Cardiac muscle cell (in vitro differentiated cells and primary cell): ENCODE results near the gene IFNE. TPM values are rescaled to one million over a fixed set of nuclear protein-coding genes. Genes with fewer than 3 reads are reported as not detected.

Experiments
- DNase-seq, 2 donors: peaks; one replicate each; pipeline versions ENCODE4 v3.0.0 to v3.0.0-alpha.2; 2010 to 2017; ENCODE audit warnings: low read depth in 1 of 2, low spot score in 1 of 2
- H3K27ac ChIP-seq: fragments of 200-600 bp; sonication (generic); 2 replicates; pipeline ENCODE4 v1.5.1; 2016
- H3K27me3 ChIP-seq: fragments of 200-600 bp; sonication (generic); 2 replicates; pipeline ENCODE4 v1.6.0; 2016; ENCODE audit warnings: control low read depth
- H3K36me3 ChIP-seq: fragments of 200-600 bp; sonication (generic); 2 replicates; pipeline ENCODE4 v1.5.1; 2016; ENCODE audit warnings: control low read depth
- H3K4me1 ChIP-seq: fragments of 200-600 bp; sonication (generic); 2 replicates; pipeline ENCODE4 v1.8.1; 2017; ENCODE audit warnings: low read depth, mild to moderate bottlenecking, mixed run types
- H3K4me3 ChIP-seq: fragments of 200-600 bp; sonication (generic); 2 replicates; pipeline ENCODE4 v1.5.1; 2016; ENCODE audit warnings: mild to moderate bottlenecking
- H3K9me3 ChIP-seq: fragments of 200-600 bp; sonication (generic); 2 replicates; pipeline ENCODE4 v1.5.1; 2017; ENCODE audit warnings: low read depth, mild to moderate bottlenecking, control low read depth
- CTCF ChIP-seq: IDR thresholded peaks from 2 replicates; pipeline ENCODE4 v1.5.1; 2012; ENCODE audit warnings: low read depth, mild to moderate bottlenecking, low read length
- polyA plus RNA-seq: library from polyadenylated mRNA; unstranded; fragments of >200 nt; fragmentation: Nextera tagmentation; extraction: Ambion mirVana; gene quantifications from 2 replicates; pipeline ENCODE4 v1.2.1, GENCODE V29; 2016
- total RNA-seq: library from RNA; depleted of rRNA; stranded (reverse); fragments of >200 nt; gene quantifications from 2 replicates; pipeline ENCODE4 v1.2.3, GENCODE V29; 2016

IFNE gene
- total and polyA plus RNA-seq, 2 experiments from 2014 or later: not detected

- Histone ChIP-seq H3K27ac (no peak overlapping the region), H3K27me3 (no peaks in the 10 kb centered on the region), H3K4me1 (no peaks in the 10 kb centered on the region), H3K36me3 (no peaks in the 10 kb centered on the region), H3K9me3 (no peaks in the 10 kb centered on the region), H3K4me3 (no peak overlapping the region)
- peak; percentile 64 for TF ChIP-seq CTCF
- peak; percentile 70 to 85 for DNase-seq
These were observed 47.7 kb downstream of the IFNE start for GRCh38 chr9:21434202-21435014.

GRCh38 chr9:21432672-21433425, 49.3 kb downstream of the IFNE start:
- Histone ChIP-seq H3K9me3 (no peaks in the 10 kb centered on the region), H3K4me1 (no peaks in the 10 kb centered on the region), H3K27me3 (no peaks in the 10 kb centered on the region), H3K4me3 (no peak overlapping the region), H3K27ac (no peak overlapping the region), H3K36me3 (no peaks in the 10 kb centered on the region)
- no peak for DNase-seq
- TF ChIP-seq CTCF: no peak

Other genes with a start within 250 kb of the IFNE start
- not detected in 2 replicates for gene IFNA14, start 242.3 kb downstream of the IFNE start, total RNA-seq
- not detected in 2 replicates for gene IFNA14, start 242.3 kb downstream of the IFNE start, polyA plus RNA-seq
- gene IFNA5, start 177.0 kb downstream of the IFNE start, total RNA-seq: not detected in 2 replicates
- gene IFNA5, start 177.0 kb downstream of the IFNE start, polyA plus RNA-seq: not detected in 2 replicates
- gene KLHL9, start 146.9 kb downstream of the IFNE start, total RNA-seq: 22.6 and 23.1 TPM in 2 replicates
- gene KLHL9, start 146.9 kb downstream of the IFNE start, polyA plus RNA-seq: 15.8 and 26.3 TPM in 2 replicates
- not detected in 2 replicates for gene IFNA6, start 131.4 kb downstream of the IFNE start, total RNA-seq
- gene IFNA6, start 131.4 kb downstream of the IFNE start, polyA plus RNA-seq: not detected in 2 replicates
- not detected in 2 replicates for gene IFNA13, start 114.3 kb downstream of the IFNE start, total RNA-seq
- not detected in 2 replicates for gene IFNA13, start 114.3 kb downstream of the IFNE start, polyA plus RNA-seq
- gene IFNA2, start 96.9 kb downstream of the IFNE start, total RNA-seq: not detected in 2 replicates
- not detected in 2 replicates for gene IFNA2, start 96.9 kb downstream of the IFNE start, polyA plus RNA-seq
- not detected in 2 replicates for gene IFNA8, start 73.2 kb downstream of the IFNE start, total RNA-seq
- gene IFNA8, start 73.2 kb downstream of the IFNE start, polyA plus RNA-seq: not detected in 2 replicates
- not detected in 2 replicates for gene IFNA1, start 41.9 kb downstream of the IFNE start, total RNA-seq
- not detected in 2 replicates for gene IFNA1, start 41.9 kb downstream of the IFNE start, polyA plus RNA-seq